Esophagus squamous epithelium (tissue), 4 donors: ENCODE results near the gene ZNF488.

ENCODE experiments used
- POLR2A ChIP-seq, 4 donors: fragments of 450-650 bp; IDR thresholded peaks; one replicate each; pipeline ENCODE4 v1.6.1; 2017; ENCODE audit warnings: antibody characterized with exemption in 4 of 4, mild to moderate bottlenecking in 4 of 4, moderate library complexity in 3 of 4
- TF ChIP-seq, protein P1 (sequence below), 6 experiments: fragments of 450-650 bp in 4 of 6; fragments of 200-600 bp in 2 of 6; sonication (generic) in 2 of 6; IDR thresholded peaks; one replicate each; pipeline ENCODE4 v1.5.1; 2016 to 2019; ENCODE audit warnings: antibody characterized with exemption in 6 of 6, mild to moderate bottlenecking in 4 of 6, moderate library complexity in 4 of 6

- no peak for TF ChIP-seq POLR2A (IDR thresholded peaks at IDR 0.05)
- TF ChIP-seq, protein P1, sequence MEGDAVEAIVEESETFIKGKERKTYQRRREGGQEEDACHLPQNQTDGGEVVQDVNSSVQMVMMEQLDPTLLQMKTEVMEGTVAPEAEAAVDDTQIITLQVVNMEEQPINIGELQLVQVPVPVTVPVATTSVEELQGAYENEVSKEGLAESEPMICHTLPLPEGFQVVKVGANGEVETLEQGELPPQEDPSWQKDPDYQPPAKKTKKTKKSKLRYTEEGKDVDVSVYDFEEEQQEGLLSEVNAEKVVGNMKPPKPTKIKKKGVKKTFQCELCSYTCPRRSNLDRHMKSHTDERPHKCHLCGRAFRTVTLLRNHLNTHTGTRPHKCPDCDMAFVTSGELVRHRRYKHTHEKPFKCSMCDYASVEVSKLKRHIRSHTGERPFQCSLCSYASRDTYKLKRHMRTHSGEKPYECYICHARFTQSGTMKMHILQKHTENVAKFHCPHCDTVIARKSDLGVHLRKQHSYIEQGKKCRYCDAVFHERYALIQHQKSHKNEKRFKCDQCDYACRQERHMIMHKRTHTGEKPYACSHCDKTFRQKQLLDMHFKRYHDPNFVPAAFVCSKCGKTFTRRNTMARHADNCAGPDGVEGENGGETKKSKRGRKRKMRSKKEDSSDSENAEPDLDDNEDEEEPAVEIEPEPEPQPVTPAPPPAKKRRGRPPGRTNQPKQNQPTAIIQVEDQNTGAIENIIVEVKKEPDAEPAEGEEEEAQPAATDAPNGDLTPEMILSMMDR (IDR thresholded peaks at IDR 0.05): no peak
Observed at GRCh38 chr10:47325303-47326291, 58.5 kb downstream of the ZNF488 start.
